NCI-H128 (cell line): ENCODE measurements around the gene MFAP4.
"Not testable (repeated sequence)": the region's sequence is repeated elsewhere in the genome, so short reads cannot be mapped to it uniquely, and the experiment has no call there.

Experiments used
- DNase-seq: peaks from one replicate; lab custom pipeline; 2025; ENCODE audit not compliant: unreplicated experiment; lab: John Stamatoyannopoulos, UW

Gene MFAP4

DNA sequence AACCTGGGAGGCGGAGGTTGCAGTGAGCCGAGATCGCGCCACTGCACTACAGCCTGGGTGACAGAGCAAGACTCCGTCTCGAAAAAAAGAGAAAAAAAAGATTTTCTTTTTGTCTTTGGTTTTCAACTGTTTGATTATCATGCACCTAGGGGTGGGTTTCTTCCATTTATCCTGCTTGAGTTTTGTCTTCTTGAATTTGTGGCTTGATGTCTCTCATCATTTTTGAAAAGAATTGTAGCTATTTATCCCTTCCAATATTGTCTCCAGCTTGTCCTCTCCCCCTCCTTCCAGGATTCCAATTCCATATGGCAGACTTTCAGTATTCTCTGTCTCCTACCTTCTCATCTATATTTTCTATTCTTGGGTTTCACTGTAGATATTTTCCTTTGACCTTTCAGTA lies 32.2 kb downstream of the MFAP4 start:
- DNase-seq: no peak

DNA sequence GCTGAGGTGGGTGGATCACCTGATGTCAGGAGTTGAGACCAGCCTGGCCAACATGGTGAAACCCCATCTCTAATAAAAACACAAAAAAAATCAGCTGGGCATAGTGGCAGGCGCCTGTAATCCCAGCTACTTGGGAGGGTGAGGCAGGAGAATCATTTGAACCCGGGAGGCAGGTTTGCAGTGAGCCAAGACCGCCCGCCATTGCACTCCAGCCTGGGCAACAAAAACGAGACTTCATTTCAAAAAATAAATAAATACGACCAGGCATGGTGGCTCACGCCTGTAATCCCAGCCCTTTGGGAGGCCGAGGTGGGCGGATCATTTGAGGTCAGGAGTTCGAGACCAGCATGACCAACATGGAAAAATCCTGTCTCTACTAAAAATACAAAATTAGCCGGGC lies 33.6 kb downstream of the MFAP4 start:
- DNase-seq: not testable (repeated sequence)

DNA sequence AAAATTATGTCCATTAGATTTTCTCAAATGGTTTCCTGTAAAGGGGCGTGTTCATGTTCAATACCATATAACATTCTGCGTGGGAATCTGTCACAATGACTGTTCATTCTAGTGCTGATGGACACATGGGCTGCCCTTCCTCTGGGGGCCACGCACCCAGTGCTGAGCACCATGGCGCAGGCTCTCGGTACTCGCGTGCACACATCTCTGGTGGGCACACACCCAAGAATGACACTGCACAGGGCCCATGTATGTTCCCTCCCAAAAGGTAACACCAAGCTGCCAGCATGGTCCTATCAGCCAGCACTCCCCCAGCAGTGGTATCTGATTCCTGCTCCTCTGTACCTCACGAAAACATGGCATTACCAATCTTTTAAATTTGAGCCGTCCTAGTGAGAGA lies 38.2 kb downstream of the MFAP4 start:
- DNase-seq: no peak

DNA sequence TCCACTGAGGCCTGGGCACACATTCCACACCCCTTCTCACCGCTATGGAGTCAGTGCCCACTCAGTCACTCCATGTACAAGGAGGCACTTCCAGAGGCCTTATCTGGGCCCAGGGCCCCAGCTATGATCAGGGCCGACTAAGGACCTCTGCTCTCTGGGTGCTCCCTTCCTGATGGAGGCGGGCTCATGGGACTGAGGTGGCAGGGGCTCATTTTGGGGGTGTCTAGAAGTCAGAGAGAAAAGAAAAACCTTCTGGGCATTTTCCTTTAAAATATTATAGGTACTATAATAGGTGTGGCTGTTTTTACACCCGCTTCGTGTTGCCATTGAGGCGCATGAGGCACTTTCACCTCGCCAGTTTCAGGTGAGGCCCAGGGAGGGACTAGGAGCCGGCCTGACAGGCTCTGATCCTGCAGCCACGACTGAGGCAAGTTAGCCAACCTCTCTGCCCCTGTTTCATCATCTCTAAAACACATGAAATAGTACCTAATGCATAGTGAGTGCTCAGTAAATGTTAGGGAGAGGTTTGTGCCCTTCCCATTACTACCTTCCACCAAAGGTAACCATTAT lies 38.8 kb downstream of the MFAP4 start:
- DNase-seq: no peak

DNA sequence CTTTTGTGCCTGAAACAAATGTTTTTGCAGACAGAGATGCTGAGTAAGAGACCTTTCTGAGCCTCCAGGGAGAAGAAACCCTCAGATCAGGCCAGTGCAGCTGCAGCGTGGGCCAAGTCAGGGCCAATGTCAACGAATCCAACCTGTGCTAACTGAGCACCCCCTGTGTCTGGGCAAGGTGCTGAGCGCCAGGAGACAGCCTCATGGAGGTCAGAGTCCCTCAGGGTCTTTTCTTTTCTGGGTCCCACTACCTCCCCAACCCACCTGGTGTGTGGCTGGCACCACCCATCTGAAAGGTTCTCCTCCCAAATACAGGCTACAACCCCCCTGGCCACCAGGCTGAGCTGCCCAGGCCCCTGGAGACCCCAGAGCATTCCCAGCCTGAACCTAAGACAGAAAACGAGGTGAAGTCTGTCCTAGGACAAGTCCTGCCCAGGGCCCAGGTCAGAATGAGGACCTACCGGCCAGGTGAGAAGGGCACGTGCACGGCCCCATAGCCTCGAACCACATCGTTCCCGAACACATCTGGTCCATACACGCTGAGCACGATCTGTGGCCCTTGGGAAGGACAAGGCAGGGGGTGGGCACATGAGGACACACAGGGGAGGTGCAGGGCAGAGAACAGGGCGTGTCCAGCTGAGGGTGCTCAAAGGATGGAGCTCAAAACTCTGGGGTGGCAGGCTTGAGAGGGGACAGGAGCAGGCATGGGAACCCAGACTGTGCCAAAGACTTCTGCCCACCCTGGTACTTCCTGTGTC lies 39.5 kb downstream of the MFAP4 start:
- DNase-seq: no peak

DNA sequence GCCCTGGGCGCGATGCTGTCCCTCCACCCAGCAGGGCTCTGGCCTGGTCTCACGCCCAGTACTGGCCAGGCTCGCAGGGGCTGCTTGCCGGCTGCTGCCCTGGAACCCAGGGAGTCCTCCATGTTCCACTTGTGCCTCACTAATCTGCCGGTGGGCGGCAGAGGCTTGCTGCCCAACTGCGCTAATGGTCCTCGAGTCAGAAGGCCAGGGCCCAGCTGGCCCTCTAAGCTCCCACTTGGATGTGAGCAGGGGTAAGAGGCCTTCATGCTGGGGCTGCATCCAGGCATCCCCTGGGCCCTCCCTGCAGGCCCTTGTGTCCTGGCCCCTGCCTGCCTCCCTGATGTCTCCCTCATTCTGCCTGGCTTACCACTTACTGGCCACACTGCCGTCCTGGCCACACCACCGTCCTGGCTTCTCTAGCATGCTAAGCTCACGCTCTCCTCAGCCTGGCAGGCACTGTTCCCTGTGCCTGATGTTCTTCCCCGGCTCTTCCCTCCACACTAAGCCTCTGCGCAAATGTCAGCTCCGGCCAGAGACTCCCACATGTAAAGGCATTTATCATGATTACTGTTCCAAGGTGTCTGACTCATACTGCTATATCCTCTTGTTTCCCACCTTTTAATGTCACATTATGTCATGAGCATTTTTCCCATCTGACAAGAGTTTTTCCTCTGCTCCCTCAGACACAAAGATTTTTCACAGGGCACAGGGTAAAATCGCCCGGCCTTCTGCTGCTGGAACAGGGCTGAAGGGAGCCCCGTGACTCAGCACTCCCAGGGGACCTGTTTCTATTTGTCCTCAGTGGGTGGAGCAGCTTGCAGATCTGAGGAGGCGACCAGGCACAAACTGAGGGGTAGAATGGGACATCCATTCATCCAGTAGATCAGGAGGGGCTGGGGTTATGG lies 40.4 kb downstream of the MFAP4 start:
- DNase-seq: no peak

DNA sequence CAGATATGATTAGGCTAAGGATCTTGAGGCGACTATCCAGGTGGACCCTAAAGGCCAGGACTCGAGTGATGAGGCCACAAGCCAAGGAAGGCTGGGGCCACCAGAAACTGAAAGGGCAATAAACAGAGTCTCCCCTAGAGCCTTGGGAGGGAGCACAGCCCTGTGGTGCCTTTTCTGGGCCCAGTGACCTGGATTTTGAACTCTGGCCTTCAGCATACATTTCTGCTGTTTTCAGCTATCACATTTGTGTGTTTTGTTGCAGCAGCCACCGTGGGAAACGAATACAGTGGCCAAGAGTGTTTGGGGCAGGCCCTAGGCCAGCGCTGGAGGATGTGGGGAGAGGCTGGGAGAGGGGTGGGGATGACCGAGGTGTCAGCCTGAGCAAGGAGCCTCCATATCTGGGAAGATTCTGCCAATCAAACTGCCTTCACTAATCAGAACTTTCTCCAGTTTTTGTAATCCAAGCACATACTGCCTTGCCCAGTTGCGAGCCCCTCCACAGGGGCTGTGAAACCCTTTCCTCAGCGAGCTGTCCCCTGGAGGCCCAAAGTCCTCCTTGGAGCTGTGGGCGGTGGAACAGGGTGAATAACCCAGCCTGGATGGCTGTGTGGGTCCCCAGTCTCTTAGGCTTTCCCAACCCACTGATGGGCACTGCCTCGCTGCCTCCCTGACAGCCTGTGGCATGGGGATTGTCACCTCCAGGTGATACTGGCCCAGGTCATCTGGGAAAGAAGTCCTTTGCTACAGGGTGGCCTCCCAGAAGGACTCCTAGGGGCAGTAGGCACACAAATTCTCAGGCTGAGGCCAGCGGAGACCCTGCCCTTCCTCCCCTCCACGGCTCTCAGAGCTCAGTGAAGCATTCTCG lies 41.3 kb downstream of the MFAP4 start:
- DNase-seq: no peak

DNA sequence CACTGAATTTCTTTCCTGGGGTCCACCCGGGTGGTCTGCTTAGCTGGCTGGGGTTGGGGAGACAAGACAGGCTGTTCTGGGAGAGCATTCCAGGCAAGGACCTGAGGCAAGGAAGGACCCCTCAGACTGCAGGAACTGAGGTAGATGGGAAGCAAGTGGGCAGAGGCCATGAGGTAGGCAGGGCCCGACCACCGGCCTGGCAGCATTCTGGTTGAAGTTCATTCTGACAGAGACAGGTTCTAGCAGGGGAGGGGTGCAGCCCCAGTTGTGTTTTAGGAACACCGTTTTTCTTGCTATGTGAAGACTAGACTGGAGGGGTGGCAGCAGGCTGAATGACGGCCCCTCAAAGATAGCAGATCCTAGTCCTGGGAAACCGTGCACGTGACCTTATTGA lies 41.9 kb downstream of the MFAP4 start:
- no peak for DNase-seq

DNA sequence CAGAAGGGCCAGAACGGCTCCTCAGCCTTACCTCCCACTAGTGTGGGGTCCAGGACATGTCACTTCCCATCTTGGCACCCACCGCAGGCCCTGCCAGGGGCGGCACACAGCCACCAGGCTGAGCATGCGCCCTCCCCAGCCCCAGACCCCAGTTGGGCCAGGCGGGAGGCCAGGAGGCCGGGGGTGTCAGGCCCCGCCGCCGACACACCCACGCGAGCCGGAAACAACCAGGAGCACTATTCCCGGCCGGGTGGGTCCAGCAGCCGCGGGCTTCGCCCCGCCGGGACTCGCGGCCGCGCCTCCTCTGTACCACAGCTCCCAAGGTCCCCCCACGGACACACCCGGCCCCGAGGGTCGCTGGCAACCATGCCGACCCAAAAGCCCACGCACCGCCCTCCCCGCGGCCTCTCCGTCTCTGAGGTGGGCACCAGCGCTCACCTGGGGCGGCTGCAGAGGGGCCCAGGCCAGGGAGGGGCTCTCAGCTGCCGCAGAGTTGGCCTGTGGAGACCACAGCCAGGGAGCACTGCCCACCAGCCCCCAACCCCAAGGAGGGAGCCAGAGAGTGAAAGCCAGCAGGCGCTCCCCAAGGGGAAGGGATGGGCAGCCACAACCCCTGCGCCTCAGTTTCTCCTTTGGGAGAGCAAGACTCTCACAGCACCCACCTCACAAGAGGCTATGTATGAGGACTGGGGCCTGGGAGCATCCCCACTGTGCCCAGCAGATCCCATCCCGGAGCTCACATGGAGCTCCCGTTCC lies 42.5 kb downstream of the MFAP4 start:
- no peak for DNase-seq

DNA sequence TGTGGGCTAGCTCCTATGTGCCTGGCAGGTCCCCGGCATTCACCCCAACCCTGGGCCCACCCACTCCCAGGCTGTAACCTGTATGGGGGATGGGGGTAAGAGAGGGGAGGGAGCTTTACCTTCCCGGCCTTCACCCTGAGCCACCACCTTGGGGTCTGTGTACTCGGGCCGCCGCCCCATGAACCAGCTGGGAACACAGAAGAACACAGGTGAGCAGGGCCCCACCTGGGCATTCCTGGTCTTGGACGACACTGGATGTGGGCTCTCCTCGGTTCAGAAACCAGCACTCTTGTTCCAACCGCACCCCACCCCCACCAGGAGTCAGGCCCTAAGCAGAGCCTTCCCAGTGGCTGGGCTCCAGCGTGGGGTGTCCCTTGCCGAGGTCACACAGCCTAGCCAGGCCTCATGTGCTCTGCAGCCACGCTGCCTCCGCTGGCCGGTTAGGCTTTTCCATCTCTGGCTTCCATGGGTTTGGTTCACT lies 43.3 kb downstream of the MFAP4 start:
- DNase-seq: no peak

DNA sequence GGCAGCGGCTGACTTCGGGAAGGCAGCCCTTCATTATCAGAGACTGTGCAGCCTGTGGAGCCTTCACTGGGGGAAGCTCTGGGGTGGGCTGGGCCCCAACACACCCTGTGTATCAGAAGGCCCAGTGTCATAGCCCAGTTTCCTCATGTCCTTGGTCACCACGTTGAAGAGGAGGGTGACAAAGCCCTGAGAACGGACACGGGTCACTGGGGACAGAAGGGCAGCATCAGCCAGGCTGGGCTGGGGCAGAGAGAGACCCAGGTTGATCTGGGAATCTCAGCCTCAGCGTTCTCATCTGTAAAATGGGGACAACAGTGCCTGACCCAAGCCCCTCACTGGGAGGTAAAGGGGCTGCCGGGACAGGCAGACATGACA lies 43.7 kb downstream of the MFAP4 start:
- DNase-seq: no peak

DNA sequence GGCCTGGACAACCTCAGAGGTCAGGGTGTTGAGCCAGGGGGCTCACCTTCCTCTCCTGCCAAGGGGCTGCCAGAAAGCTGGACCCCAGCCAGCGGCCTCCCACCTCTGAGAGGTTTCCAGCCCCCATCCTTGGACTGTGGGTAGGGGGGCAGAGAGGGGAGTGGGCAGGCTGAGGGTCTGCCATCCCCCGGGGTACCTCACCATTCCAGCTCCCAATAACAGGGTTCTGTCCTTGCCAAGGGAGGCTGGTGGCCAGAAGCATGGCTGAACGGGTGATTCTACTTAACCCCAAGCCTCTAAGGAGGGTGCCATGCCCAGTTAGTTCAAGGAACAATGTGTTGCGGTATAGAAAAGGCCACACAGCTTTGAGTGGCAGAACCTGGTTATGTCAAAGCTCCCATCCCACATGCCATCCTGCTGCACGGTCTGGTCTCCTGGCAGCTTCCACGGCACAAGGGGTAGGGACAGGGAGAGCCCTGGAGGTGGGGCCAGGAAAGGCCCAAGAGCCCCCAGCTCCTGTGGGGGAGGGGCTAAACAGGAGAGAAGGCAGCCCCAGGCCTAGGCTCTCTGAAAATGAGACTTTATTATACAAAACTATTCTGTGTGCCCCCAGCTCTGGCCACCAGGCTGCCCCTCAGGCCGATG lies 44.3 kb downstream of the MFAP4 start:
- no peak for DNase-seq

DNA sequence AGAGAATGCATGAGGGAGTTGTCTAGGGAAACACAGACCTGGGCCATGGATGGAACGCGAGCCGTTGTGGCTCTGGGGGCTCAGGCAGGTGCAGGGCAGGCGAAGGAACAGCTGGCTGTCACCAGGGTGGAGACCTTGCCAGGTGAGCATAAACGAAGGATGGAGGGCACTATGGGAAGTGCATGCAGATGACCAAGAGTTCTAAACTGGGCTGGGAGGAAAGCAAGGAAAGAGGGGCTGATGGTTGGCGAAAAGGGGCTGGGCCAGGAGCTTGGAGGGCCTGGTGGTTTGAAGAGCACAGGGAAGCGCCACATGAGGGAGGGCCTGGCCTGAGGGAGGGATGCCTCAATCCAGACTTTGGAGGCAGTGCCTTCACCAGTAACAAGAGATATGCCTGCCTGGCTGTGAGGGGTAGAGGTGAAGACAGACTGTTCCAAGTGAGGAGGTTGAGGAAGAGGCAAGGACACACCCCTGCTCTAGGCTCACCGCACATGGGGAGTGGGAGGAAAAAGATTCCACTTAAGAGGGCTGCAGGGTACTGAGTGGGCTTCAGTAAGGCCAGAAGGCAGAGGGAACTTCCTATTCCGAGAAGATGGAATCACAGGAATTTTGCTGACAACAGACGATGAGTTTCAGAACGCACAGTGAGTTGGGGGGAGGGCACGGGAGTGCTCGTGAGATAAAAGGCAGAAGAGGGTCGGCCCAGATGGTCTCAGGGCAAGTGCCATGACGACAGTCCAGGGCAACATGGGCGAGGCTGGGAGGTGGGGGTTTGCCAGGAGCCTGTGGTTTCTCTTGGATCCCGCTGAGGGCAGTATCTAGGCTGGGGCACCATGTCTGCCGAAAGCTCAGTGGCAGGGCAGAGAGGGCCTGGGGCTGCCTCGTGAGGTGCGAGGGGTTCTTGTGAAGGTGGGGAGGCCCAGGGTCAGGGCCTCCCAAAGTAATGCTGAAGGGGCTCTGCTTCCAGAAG lies 45.1 kb downstream of the MFAP4 start:
- no peak for DNase-seq

DNA sequence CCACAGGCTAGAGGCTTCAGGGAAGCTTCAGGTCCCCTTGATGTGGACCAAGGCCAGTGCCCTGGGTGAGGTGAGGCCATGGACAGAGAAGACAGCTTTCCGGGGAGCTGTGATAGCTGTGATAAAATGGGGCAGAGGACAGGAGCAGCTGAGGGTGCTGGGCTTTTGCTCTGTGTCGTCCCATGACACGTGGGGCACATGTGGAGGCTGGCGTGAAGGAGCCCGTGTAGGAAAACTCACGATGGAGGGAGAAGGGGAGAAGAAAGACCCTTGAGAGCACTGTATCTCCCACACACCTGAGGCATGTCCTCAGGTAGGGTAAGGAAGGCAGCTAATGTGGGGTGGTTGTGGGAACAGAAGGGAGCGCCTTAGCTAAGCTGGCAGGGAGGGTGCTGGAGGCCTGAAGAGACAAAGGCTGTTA lies 45.8 kb downstream of the MFAP4 start:
- DNase-seq: no peak

DNA sequence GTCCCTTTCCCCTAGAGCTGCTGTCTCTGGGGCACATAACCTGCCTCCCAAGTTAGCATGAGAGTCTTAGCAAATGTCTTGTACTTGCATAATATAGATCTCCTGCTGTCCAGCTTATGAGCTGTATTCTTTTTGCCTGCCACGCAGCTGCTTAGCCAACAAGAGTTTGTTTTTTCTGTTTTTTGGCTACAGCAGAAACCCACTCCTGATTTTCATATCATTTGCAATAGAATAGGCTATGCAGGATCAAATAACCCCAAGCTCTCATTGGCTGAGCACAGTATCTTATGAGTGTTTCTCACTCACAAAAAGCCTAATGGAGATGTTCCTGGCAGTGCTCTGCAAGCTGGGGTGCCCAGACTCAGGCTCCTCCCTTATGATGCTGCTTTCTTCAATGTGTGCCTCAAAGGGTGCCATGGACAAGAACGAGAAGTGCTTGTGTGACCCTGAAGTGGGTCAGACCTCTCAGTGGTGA lies 47.6 kb downstream of the MFAP4 start:
- no peak for DNase-seq

DNA sequence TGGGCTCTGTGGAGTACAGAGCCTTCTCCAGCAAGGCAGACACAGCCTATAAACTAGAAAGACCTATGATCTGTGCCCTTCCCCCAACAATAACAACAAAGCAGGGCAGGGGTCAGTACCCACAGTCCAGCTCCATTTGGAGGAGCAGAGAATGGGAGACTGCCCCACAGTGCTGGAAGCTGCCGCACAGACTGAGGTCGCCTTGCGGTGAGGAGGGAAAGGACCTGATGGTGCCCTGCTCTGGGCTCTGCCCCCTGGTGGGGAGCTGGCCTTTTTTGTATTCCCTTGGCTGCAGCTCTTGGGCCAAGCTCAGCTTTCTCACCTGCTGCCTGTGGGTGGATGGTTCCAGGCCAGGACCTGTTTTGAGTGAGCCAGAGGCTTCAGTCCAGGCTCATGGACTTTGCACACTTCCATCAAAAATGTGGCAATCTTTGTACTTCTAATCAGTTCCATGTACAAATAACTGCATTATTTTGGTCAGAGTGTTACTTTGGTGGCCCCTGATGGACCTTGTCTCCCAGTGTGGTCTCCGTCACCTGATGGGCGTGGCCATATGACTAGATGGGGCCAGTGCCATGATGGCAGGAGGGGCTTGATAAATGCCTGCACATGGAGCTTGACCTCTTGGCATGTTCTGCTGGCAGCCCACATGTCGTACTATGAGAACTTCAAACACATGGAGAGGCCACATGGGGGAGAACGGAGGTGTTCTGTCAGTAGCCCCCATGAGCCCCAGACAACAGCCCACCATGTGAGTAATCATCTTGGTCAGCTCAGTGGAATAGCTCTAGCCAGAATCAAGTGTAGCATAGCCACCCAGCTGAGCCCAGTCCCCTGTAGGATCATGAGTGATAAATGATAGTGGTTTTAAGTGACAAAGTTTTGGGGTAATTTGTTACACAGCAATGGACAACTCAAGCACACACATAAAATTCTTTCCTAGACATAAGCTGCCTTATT lies 48.7 kb downstream of the MFAP4 start:
- no peak for DNase-seq

DNA sequence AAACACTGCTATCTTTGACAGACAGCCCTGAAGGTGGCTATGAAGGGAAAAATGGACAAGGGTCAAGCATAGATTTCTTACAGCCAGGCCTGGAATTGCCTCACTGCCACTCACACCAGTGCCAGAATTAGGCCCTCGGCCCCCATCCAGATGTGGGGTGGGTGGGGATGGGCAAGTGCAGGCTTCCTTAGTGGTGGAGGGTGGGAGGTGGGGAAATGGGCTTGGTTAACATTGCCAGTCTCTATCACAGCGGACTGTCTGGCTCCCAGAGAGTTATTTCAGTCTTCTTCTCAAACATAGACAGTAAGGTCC lies 49.3 kb downstream of the MFAP4 start:
- no peak for DNase-seq
